ENCODE measurements around the gene CYP1B1.

CYP1B1 gene

DNA sequence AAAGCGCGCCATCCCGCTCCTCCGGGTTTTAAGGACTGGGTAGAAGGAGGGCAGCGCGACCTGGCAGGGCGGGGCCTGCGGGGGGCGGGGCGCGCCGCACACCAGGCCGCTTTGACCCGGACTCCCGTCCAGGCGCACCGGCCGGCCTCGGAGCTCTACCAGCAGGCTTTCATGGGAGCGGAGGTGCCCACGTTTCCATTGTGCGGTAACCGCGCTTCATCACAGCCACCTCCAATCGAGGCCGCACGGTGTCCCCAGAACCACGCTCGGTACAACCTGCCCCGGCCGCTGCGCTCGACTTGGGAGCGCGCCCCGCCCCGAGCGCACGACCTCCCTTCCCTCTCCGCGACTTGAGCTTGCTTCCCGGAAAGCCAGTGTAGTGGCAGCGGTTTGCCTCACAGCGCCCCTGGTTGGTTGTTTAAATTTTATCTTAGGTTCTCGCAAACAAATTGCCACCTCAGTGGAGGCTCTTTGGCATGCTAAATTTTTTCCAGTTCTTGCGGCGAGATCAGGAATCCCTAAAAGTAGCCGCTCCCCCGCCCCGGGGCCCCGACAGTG, 280 bp upstream of the CYP1B1 start:
- peak; percentile 62 to 64 for DNase-seq (ENCODE audit: low read depth in 2 of 2)

DNA sequence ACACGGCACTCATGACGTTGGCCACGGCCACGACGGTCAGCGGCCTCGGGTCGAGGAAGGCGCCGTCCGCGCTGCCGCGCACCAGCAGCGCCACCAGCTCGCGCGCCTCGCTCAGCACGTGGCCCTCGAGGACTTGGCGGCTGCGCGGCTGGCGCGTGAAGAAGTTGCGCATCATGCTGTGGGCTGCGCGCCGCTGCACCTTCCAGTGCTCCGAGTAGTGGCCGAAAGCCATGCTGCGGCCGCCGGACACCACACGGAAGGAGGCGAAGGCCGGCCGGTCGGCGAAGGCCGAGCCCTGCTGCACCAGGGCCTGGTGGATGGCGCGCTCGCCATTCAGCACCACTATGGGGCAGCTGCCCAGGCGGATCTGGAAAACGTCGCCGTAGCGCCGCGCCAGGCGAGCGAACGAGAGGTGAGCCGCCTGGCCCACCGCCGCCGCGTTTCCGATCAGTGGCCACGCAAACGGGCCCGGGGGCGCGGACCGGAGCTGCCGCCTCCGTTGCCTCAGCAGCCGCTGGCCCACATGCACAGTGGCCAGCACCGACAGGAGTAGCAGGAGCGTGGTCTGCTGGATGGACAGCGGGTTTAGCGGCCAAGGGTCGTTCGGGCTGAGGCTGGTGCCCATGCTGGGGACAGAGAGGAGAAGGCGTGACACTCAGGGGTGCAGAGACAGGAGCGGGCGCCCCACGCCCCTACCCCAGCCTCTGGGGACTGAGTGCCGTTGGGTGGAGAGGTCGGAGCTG, 1.0 kb downstream of the CYP1B1 start:
- no peak for DNase-seq (ENCODE audit: low read depth in 2 of 2)

DNA sequence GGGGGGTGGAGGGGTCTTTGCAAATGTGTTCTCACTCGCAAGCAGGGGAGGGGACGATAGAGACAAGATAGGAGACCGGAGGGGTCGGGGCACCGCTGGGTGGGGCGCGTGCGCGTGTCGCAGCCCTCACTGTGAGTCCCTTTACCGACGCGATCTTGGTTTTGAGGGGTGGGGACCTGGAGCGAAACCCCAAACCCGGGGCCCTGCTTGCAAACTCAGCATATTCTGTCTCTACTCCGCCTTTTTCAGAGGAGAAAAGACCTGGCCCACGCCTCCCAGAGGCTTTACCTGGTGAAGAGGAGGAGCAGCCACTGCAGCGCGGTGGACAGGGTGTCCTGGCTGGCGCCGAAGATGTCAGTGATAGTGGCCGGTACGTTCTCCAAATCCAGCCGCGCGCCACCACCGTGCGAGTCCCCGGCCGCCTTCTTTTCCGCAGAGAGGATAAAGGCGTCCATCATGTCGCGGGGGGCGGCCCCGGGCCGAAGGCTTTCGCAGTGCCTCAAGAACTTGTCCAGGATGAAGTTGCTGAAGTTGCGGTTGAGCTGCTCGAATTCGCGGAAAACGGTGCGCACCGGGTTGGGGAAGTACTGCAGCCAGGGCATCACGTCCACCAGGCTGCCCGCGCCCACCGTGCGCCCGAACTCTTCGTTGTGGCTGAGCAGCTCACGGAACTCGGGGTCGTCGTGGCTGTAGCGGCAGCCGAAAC, 1.7 kb downstream of the CYP1B1 start:
- no peak for DNase-seq (ENCODE audit: low read depth in 2 of 2)

GRCh38 chr2:38073211-38074057, 2.5 kb downstream of the CYP1B1 start:
- no peak for DNase-seq (ENCODE audit: low read depth in 2 of 2)

GRCh38 chr2:38070438-38070837, 5.5 kb downstream of the CYP1B1 start:
- DNase-seq (ENCODE audit: low read depth in 2 of 2) = no peak

DNA sequence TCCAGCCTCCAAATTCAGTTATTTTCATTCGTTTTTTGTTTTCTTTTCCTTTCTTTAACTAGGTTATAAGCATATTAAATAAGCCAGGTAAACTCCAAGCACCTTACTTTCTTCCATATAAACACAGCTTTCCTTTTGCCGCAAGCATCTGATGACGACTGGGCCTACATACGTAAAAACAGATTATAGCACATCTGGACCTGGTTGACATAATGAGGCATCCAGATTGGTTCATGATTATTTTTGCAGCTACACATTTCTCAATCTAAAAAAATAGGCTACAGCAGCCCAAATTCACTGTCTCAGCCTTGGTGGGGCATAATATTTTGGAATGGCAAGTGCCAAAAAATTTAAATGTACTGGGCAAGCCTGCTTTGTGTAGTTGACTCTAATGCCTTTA, 7.7 kb downstream of the CYP1B1 start:
- DNase-seq (ENCODE audit: low read depth in 2 of 2) = no peak

DNA sequence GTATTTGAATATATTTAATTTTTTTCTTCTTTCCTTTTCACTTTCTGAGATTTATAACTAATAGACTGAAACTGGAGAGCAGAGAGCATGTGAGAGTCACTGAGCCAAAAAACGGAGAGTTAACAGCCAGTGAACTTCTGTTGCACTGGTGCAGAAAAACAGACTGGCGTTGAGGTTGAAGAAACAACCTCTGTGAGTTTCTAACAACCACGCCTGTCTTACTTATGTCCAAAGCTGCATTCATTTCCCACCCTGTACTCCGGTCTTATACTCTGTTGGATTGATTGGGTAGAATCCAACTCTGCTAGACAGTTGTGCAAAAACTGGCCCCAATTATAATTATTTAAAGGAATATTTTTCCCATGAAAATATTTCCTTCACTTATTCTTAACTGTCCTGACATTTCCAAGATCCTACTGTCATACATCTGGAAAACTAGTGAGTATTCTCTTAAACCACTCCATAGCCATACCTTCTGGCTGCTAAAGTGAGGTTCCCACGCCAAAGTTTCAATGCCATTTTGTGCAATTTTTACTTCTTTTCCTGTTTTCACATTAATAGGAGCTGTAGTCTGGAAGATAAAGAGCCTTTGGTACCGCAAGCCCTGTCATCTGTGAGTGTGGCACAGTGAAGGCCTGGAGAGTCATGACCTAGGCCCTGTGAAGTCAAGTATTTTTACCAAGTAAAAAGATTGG, 9.4 kb downstream of the CYP1B1 start:
- DNase-seq (ENCODE audit: low read depth in 2 of 2) = no peak

DNA sequence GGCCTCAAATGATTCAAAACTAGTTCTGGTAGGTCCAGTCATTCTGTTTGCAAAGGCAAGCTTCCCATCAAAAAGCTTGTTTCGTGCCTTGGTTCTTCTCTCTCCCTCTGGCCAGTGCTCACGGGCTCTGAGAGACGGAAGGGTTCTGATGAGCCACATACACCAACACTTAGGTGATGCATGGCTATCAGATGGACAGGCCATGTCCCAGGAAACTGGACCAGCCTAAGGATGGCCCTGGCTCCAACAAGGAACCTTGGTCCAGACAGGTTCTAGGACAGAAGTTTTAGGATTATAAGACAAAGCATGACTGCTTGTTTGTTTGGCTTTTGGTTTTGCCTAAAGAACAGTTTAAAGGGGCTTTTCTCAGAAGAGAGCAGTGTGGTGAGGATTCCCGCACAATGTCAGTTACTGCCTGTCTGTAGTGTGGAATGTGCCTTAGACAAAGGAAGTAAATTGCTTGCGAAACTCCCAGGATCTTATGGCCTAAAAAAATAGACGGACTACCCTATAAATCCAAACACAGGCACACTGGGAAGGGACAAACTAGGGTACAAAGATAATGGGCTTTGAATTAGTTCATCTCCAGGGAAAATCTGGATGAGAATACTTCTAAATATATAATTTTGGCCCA, 10.3 kb downstream of the CYP1B1 start:
- no peak for DNase-seq (ENCODE audit: low read depth in 2 of 2)

- no peak for DNase-seq (ENCODE audit: low read depth in 2 of 2)
Observed at GRCh38 chr2:38064801-38065501, 11.0 kb downstream of the CYP1B1 start.

DNA sequence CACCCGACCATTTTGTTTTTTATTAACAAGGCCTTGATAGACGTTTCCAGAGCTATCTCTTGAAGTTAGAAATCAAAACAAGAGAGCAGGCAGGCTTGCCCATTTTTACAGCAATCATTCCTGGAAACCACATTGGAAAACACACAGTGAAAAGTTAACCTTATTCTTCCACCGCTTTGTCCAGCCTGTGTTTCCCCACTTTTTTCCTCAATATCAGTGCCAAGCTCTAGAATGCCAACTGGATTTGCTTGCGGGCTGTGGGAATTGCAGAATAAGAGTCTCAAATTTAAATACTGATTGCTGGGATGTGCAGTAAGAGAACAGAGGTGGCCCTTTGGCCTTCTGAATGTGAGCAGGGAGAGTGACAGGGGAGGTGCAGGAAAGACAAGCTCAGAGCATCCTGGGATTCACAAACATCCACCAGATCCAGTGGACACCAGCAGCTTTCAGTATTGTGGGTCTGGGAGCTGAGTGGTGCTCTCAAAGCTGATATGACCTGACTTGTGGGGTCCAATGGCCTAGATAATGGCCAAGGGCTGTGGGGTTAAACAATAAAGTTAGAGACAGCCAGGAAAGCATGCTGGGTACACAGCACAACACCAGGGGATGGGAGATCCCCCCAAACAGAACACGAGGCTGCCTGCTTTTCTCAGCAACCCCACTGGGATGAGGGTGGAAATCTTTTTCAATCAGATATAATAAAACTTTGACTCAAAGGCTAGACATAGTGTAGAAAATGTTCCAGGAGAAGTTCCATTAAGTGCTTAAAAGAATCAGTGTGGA, 15.5 kb downstream of the CYP1B1 start:
- no peak for DNase-seq (ENCODE audit: low read depth in 2 of 2)

DNA sequence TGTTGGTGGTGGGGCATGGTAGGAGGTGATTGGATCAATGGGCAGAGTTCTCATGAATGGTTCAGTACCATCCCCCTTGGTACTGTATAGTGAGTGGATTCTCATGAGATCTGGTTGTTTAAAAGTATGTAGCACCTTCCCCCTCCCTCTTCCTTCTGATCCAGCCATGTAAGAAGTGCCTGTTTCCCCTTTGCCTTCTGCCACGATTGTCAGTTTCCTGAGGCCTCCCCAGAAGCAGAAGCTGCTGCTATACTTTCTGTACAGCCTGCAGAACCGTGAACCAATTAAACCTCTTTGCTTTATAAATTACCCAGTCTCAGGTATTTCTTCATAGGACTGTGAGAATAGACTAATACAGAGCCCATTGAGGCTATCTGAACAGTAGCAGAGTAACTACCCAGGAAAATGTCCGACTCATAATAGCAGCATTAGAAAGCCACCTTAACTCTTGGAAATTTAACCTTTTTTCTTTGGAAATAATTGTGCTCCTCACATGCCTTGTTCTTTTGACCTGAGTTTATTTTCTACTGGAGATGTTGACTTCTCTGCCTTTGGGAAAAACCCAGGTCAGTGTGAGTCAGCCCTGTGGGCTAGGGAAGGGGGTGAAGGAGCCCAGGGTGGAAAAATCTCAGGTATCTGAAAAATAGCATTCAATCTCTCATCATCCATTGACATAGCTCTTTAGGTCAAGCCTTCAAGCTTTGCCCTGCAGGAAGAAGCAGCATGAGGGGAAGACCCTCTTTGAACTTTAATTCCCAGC, 18.1 kb downstream of the CYP1B1 start:
- no peak for DNase-seq (ENCODE audit: low read depth in 2 of 2)

DNA sequence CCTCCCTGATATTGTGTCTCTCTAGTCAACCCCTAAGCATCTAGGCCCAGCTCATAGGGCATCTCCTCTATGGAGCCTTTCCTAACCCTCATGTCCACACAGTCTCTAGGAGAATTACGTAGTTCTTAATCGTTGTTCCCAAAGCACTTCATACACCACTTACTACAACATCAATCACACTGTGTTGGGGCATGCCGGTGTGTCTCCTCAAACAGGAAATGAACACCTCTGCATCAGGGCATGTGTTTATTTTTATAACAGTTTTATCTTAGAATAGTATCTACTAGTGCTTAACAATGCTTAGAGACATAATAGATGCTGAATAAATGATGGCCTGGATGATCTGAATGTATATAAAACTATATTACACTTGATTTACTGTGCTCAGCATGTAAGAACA, 19.7 kb downstream of the CYP1B1 start:
- no peak for DNase-seq (ENCODE audit: low read depth in 2 of 2)

DNA sequence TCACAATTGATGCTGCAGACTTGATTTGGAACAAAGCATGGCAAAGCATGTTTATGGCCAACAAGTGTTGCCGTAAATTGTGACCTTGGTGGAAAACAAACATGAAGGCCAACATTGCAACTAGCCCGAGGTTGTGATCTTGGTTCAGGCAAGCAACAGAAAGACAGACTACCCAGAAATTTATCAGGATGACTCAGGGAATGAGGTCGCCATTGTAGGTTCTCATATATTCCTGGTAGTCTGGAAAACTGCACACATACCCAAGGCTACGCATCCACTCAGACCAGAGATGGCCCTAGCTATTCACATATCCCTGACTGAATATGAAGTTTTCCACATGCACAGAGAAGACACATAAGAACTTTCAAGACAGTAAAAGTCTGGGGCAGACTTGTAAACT, 30.1 kb downstream of the CYP1B1 start:
- no peak for DNase-seq (ENCODE audit: low read depth in 2 of 2)

GRCh38 chr2:38039121-38039910, 36.6 kb downstream of the CYP1B1 start:
- DNase-seq (ENCODE audit: low read depth in 2 of 2) = no peak

DNA sequence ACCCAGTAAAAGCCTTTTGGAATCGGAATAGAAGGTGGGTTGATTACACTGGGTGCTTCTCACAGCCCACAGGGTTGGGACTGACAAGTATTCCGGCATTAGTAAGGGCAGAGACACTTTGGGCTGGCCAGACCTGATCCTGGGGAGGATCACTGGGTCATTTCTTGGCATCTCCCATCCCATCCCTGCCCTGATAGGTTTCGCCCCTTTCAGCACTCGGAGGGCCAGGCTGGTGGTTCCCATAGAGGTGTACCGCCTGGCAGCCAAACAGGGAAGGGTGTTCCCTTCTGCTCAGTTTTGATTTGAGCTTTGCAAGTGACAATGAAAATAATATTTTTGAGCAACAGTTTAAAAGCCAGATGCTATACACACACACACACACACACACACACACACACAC, 37.3 kb downstream of the CYP1B1 start:
- no peak for DNase-seq (ENCODE audit: low read depth in 2 of 2)

DNA sequence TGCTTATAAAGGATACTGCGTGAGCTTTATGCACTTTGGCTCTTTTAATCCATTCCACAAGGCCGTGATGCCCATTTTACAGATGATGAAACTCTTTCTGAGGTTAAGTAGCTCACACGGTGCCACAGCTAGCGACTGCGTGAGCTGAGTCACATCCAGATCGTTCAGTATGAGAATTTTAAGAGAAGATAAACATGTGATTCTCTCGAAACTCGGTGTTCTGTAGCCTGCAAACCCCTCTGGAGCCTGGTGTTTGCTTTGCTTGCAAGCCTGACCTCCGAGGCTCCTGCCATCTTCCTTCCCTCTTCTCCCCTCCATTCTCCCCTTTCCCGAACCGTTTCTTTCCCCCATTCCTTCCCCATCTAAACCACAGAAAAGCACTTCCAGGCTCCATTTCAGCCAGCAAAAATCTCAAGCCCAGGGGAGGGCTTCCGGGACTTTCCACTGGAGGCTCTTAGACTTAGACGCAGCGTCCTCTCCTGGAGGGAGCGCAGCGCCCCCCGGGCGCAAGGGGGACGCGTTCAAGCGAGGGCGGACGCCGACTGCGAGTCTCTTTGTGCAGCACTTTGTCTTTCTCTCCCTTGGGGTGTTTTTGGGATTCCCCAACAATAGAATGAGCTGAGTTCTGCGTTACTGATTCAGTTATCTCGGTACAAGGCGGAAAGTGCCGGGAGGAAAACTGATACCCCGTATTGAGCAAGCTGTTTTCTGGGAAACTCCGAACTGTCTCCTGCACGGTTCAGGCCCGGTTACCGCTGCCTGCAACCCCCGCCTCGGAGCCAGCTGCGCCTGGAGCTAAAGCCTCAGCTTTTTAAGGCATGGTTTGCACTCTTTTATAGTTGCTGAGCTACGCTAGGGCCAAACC, 38.0 kb downstream of the CYP1B1 start:
- peak; percentile 11 to 14 for DNase-seq (ENCODE audit: low read depth in 2 of 2)

- no peak for DNase-seq (ENCODE audit: low read depth in 2 of 2)
Observed at GRCh38 chr2:38037325-38037724, 38.6 kb downstream of the CYP1B1 start.

Measured in stimulated activated CD8-positive, alpha-beta memory T cell treated with anti-CD3 and anti-CD28 coated beads, Interleukin-15, amount 100 ng/mL, for 48 hours (primary cell).